RWPE1 (cell line): ENCODE results near the gene THRB.

Source experiments
- CTCF ChIA-PET: fragments of 350-600 bp; sonication (Branson Sonifier 250); formaldehyde crosslinking; extraction: SDS; loops from one replicate; lab custom pipeline; 2021; lab: Yijun Ruan, JAX
- POLR2A ChIA-PET: fragments of 400-600 bp; formaldehyde crosslinking; extraction: SDS; loops from one replicate; lab custom pipeline; 2020; ENCODE audit warnings: antibody characterized with exemption; ENCODE audit not compliant: low non-redundant PET; lab: Yijun Ruan, JAX
- DNase-seq: peaks from one replicate; pipeline ENCODE4 v3.0.0; 2012; ENCODE audit warnings: low spot score
- H3K27ac ChIP-seq: fragments of 450-650 bp; 2 replicates; pipeline ENCODE4 v1.5.1; 2017
- TF ChIP-seq, protein P1 (sequence below): fragments of 450-650 bp; conservative IDR thresholded peaks from 2 replicates; pipeline ENCODE4 v1.5.1; 2017; ENCODE audit warnings: low read depth, mild to moderate bottlenecking

THRB gene

DNA sequence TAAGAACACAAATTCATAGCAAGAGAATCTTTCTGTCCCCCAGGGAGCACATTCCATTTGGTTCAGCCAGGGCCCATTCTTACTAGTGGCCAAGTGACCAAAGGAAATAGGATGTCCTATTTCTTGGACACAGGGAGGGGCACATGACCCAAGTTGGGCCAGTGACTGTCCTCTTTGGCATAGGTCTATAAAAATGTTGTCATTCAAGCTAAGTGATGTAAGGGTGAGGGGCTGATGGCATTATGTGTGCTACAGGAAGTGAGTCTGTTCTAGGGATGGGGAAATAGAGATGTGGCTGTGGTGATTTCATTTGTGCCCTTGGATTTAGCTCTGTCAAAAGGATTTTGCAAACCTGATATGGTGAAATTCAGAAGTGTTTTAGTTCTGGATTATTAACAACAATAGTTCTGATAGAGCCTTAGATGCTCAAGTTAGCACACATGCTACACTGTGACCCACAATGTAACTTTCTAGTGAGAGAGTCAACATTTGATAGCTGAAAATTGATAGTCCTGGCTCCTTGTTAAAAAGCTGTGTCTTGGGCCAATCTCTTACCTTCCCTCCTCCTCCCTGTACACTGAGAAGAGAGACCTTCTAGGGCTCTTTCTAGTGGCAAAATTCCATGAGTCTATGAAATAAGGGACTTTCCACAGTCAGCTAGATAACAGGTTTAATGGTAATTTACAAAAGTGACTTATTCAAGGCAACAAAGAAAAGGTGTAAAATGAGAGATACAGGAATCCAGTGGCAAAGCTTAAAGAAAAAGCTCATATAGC is 117.2 kb downstream of the THRB start:
- DNase-seq, result no peak
- TF ChIP-seq, protein P1, sequence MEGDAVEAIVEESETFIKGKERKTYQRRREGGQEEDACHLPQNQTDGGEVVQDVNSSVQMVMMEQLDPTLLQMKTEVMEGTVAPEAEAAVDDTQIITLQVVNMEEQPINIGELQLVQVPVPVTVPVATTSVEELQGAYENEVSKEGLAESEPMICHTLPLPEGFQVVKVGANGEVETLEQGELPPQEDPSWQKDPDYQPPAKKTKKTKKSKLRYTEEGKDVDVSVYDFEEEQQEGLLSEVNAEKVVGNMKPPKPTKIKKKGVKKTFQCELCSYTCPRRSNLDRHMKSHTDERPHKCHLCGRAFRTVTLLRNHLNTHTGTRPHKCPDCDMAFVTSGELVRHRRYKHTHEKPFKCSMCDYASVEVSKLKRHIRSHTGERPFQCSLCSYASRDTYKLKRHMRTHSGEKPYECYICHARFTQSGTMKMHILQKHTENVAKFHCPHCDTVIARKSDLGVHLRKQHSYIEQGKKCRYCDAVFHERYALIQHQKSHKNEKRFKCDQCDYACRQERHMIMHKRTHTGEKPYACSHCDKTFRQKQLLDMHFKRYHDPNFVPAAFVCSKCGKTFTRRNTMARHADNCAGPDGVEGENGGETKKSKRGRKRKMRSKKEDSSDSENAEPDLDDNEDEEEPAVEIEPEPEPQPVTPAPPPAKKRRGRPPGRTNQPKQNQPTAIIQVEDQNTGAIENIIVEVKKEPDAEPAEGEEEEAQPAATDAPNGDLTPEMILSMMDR, result no peak
- POLR2A ChIA-PET, result no interaction called here

DNA sequence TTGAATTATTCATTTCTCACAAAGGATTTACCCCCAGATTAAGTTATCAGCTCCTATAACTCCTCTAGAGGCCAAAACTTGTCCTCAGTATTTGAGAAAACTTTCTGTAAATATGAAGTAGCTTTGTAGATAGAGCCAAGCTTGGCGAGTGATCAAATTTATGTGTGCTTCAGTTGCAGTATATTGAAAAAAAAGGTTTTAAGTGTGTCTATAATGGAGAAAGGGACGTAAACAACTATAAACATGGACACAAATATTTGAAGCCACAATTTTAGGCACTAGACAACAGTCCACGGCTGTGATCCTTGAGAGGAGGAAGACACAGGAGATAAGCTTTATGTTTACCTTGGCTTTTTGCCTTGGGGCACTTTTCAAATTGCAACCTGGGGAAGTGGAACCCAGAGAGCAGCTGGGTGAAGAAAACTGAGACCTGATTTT is 118.7 kb downstream of the THRB start:
- TF ChIP-seq, protein P1, result no peak
- ChIA-PET CTCF (interaction anchor here (0.6 to 0.8 kb wide), 2 partner anchors 13 to 41 kb away, joined by 3 read pairs; no protein-coding TSS in a partner anchor), POLR2A (no interaction called here)
- H3K27ac ChIP-seq, result no peak overlapping the region
- no peak for DNase-seq

More for the DNA sequence above, 117.2 kb downstream of the THRB start:
- no peak overlapping the region for H3K27ac ChIP-seq
- CTCF ChIA-PET, result no interaction called here

DNA sequence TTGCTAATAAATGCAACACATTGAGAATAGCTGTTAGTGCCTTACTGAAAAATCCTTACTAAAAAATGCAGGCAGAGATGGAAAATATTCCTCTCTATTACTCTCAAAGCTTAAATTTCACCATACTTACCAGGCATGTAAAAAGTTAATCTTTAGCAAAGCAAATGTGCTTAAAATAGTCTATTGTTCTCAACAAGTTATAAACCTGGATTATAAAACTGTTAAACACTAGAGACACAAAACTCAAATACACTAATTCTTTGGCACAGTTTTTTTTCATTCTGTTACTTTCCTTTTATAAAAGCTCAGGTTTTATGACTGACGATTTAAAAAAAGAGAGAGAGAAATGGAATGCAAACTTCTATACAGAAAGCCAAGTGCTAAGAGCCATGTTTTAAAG is 119.8 kb downstream of the THRB start:
- ChIA-PET POLR2A (no interaction called here), CTCF (no interaction called here)
- TF ChIP-seq, protein P1, result no peak
- H3K27ac ChIP-seq, result no peak overlapping the region
- no peak for DNase-seq

DNA sequence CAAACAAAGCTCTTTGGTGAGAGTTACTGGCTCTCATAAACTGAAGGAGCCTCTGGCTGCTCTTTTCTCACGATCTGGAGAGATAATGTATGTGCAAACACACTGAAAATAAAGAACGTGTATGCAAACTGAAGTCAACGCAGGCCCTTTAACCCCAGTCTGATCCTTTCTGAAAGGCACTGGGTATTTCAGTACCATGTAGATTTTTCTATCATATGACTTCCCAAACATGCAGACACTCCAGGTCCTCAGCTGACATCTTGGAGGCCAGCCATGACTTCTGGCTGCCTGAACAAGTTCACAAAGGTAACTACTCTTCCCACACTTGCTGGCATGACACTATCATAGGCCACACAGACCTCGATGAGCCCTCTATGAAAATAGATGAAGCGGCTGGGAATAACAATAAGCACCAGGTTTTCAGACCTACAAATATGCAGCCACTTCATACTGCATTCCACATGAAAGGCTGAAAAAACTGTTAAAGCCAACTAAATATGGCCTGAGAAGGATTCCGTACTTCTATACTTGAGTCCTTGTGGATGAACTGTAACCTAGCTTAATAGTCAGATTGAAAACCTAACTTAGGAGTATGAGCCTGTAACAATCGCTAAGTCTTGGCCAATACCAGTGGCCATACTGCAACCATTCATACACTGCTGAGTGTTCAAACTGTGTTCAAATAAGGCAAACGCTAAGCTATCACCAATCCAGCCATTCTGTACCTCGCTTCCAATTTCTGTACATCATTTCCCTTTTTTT is 121.3 kb downstream of the THRB start:
- ChIA-PET POLR2A (no interaction called here), CTCF (no interaction called here)
- TF ChIP-seq, protein P1, result no peak
- H3K27ac ChIP-seq, result no peak overlapping the region
- no peak for DNase-seq

DNA sequence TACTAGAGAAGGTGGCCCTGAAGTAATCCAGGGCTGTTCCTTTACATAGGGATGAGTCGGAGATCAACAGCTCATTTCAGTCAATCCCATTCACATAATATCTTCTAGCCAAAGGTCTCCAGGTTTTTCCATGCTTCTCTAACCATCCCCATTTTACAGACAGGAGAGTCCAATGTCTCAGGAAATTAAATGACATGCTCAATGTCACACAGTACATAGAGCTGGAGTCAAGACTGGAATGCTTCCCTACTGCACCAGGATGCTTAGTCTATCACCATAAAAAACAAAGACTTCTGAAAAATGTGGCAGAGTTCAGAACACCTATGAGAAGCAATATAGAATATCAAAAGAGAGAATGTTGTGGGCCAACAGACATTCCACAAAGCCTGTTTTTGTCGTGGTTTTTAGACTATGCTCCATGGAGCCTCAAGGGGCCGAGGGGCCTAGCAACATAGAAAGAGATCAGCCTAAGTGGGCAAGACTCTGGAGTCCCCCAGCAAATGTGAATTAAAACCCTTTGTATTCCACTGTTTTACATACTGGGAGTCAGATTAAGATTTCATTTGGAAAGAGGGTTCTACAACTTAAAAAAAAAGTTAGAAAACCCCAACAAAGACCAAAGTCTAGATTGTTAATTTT is 122.0 kb downstream of the THRB start:
- ChIA-PET CTCF (no interaction called here), POLR2A (no interaction called here)
- no peak overlapping the region for H3K27ac ChIP-seq
- no peak for DNase-seq
- TF ChIP-seq, protein P1, result no peak
